Measurements from ENCODE around the gene PCDHB8.

GRCh38 chr5:141196363-141196762 is 18.8 kb downstream of the PCDHB8 start:
- TF ChIP-seq CTCF (IDR thresholded peaks at IDR 0.05; ENCODE audit: low read length): no peak
- TF ChIP-seq EZH2phosphoT487 (IDR thresholded peaks at IDR 0.05; ENCODE audit: low read length): no peak
- no peak for TF ChIP-seq EZH2 (optimal IDR thresholded peaks at IDR 0.05; ENCODE audit: low read depth, low read length)

Data from MM.1S (cell line).